ENCODE data around the gene DNAH17. TPM values are rescaled to one million over a fixed set of nuclear protein-coding genes. Genes with fewer than 3 reads are reported as not detected.

DNAH17 gene
- total and polyA plus RNA-seq, 7 donors, result 0.04 to 3.5 (median 0.08) TPM

DNA sequence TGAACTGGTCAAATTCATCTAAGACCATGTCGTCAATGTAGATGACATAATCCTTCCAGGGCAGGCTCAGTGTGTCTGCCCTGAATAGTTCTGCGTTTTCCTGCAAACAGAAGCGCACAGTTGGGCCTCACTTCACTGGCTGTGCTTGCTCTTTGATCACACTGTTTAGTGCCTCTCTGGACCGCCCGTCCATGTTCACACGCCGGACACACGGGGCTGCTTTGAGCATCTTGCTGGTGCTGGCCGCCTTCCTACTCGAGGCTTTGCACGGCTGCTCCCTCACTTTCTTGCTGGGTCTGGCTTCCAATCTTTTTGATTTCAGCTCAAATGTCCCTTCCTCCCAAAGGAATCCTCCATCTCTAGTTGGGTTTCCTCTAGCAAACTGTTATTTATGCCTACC lies 37.4 kb downstream of the DNAH17 start:
- intact Hi-C loops (cut with DNase I), result no loop called here
- Histone ChIP-seq H3K27ac (no peak overlapping the region), H3K9me3 (no peaks in the 10 kb centered on the region), H3K4me1 (no peaks in the 10 kb centered on the region), H3K27me3 (ENCODE audit: insufficient read depth in 3 of 3, low read length in 2 of 3) (peaks cover 0 to 2% (median 0%) of the 10 kb centered on the region in 3 donors), H3K36me3 (ENCODE audit: insufficient read depth in 1 of 2, low read depth in 1 of 2) (no peaks in the 10 kb centered on the region), H3K4me3 (no peak overlapping the region)
- 74 to 79% (median 75%) methylated on average over 11 of the region's 11 CpGs for whole genome bisulfite sequencing, 3 donors
- ATAC-seq (no peak), DNase-seq (no peak)
- TF ChIP-seq, protein P1, sequence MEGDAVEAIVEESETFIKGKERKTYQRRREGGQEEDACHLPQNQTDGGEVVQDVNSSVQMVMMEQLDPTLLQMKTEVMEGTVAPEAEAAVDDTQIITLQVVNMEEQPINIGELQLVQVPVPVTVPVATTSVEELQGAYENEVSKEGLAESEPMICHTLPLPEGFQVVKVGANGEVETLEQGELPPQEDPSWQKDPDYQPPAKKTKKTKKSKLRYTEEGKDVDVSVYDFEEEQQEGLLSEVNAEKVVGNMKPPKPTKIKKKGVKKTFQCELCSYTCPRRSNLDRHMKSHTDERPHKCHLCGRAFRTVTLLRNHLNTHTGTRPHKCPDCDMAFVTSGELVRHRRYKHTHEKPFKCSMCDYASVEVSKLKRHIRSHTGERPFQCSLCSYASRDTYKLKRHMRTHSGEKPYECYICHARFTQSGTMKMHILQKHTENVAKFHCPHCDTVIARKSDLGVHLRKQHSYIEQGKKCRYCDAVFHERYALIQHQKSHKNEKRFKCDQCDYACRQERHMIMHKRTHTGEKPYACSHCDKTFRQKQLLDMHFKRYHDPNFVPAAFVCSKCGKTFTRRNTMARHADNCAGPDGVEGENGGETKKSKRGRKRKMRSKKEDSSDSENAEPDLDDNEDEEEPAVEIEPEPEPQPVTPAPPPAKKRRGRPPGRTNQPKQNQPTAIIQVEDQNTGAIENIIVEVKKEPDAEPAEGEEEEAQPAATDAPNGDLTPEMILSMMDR (IDR thresholded peaks at IDR 0.05), result no peak

- DNase-seq, result no peak
Observed at GRCh38 chr17:78538033-78538776, 39.0 kb downstream of the DNAH17 start.

GRCh38 chr17:78537217-78537860 lies 39.9 kb downstream of the DNAH17 start:
- intact Hi-C loops (cut with DNase I), result no loop called here
- WGBS, 3 donors, result 91 to 94% (median 93%) methylated on average over 20 of the region's 20 CpGs
- TF ChIP-seq, protein P1 (IDR thresholded peaks at IDR 0.05), result no peak

More at GRCh38 chr17:78538033-78538776, 39.0 kb downstream of the DNAH17 start:
- TF ChIP-seq, protein P1 (IDR thresholded peaks at IDR 0.05), result no peak
- Histone ChIP-seq H3K27ac (no peak overlapping the region), H3K4me3 (no peak overlapping the region), H3K36me3 (ENCODE audit: insufficient read depth in 1 of 2, low read depth in 1 of 2) (no peaks in the 10 kb centered on the region), H3K9me3 (no peaks in the 10 kb centered on the region), H3K4me1 (no peaks in the 10 kb centered on the region), H3K27me3 (ENCODE audit: insufficient read depth in 3 of 3, low read length in 2 of 3) (no peaks in the 10 kb centered on the region)
- 67 to 83% (median 68%) methylated on average over 10 of the region's 10 CpGs for WGBS, 3 donors
- intact Hi-C loops (cut with DNase I), result no loop called here
- ATAC-seq, result no peak

DNA sequence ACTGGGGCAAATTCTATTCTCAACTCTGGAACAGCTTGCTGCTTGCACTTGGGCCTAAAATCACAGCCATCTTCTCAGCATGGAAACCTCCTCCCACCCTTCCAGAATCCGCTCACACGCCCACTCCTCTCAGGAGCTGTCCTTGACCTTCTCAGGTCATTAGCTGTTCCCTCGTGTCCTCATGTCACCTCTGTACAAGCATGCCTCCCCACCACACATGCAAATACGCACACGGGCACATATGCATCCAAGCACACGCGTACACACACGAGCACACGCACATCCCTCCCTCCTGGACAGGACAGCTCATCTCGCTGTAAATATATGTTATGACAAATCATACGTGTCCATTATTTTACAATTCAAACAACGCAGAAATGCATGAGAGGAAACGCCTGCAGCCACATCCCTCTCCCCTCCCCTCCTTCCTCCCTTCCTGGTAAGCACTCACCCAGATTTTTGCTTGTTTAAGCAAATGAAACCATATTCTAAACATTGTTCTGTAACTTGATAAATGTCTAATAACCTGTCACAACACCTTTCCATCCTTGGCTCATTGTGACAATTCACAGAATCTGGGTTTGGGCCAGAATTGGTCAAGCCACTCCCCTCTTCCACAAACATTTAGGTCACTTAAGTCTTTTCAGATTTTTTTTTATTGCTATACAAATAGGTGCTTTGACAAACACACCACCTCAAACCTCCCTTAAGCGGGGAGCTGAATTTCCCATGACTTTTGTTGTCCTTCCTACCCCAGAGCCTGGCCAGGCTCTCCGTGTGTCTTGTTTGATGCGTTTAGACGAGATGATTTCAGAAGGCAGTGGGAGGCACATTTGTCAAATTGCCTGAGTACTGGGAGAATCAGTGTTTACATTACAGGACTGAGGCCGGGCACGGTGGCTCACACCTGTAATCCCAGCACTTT lies 41.7 kb downstream of the DNAH17 start:
- TF ChIP-seq, protein P1 (IDR thresholded peaks at IDR 0.05), result no peak
- Histone ChIP-seq H3K4me3 (no peak overlapping the region), H3K27ac (no peak overlapping the region), H3K27me3 (ENCODE audit: insufficient read depth in 3 of 3, low read length in 2 of 3) (no peaks in the 10 kb centered on the region), H3K36me3 (ENCODE audit: insufficient read depth in 1 of 2, low read depth in 1 of 2) (no peaks in the 10 kb centered on the region), H3K4me1 (no peaks in the 10 kb centered on the region), H3K9me3 (no peaks in the 10 kb centered on the region)
- DNase-seq, result no peak
- WGBS, 3 donors, result 76 to 80% (median 80%) methylated on average over 19 of the region's 19 CpGs
- intact Hi-C loops (cut with DNase I), result no loop called here
- no peak for ATAC-seq

More at GRCh38 chr17:78537217-78537860, 39.9 kb downstream of the DNAH17 start:
- Histone ChIP-seq H3K27ac (no peak overlapping the region), H3K4me3 (no peak overlapping the region), H3K4me1 (no peaks in the 10 kb centered on the region), H3K36me3 (ENCODE audit: insufficient read depth in 1 of 2, low read depth in 1 of 2) (no peaks in the 10 kb centered on the region), H3K27me3 (ENCODE audit: insufficient read depth in 3 of 3, low read length in 2 of 3) (no peaks in the 10 kb centered on the region), H3K9me3 (no peaks in the 10 kb centered on the region)
- no peak for ATAC-seq
- no peak for DNase-seq

Data from psoas muscle (tissue), 8 donors.